Astrocyte (in vitro differentiated cells and primary cell): ENCODE results near the gene MED15. TPM values are rescaled to one million over a fixed set of nuclear protein-coding genes. Genes with fewer than 3 reads are reported as not detected.

Experiments
- DNase-seq: peaks from one replicate; pipeline ENCODE4 v3.0.0-alpha.2; 2010; ENCODE audit warnings: low read depth
- FAIRE-seq: peaks from 2 replicates; lab custom pipeline; 2011; peaks lifted over from hg19 to GRCh38; lab: Jason Lieb, UNC
- H2AFZ ChIP-seq: 2 replicates; pipeline ENCODE4 v1.6.0; 2012; ENCODE audit warnings: low read depth, low read length, inconsistent platforms
- H3K27ac ChIP-seq: 2 replicates; pipeline ENCODE4 v1.5.1; 2011; ENCODE audit warnings: low read depth, low read length, inconsistent platforms
- H3K27me3 ChIP-seq: 2 replicates; pipeline ENCODE4 v1.6.0; 2011; ENCODE audit warnings: low read length, inconsistent platforms; ENCODE audit not compliant: insufficient read depth
- H3K36me3 ChIP-seq: 2 replicates; pipeline ENCODE4 v1.5.1; 2011; ENCODE audit warnings: low read length, inconsistent platforms; ENCODE audit not compliant: insufficient read depth
- H3K4me1 ChIP-seq: 2 replicates; pipeline ENCODE4 v1.5.1; 2011; ENCODE audit warnings: low read length, inconsistent platforms; ENCODE audit not compliant: insufficient read depth
- H3K4me2 ChIP-seq: 2 replicates; pipeline ENCODE4 v1.6.0; 2012; ENCODE audit warnings: low read length, inconsistent platforms
- H3K4me3 ChIP-seq: 2 replicates; pipeline ENCODE4 v1.5.1; 2011; ENCODE audit warnings: low read depth, mild to moderate bottlenecking, low read length, inconsistent platforms; ENCODE audit not compliant: insufficient read depth
- H3K79me2 ChIP-seq: 2 replicates; pipeline ENCODE4 v1.6.0; 2012; ENCODE audit warnings: mild to moderate bottlenecking, low read length, inconsistent platforms; ENCODE audit not compliant: insufficient read depth
- H3K9ac ChIP-seq: 2 replicates; pipeline ENCODE4 v1.6.0; 2012; ENCODE audit warnings: mild to moderate bottlenecking, low read length, inconsistent platforms
- H3K9me3 ChIP-seq: 2 replicates; pipeline ENCODE4 v1.5.1; 2012; ENCODE audit warnings: low read depth, mild to moderate bottlenecking, low read length, inconsistent platforms; ENCODE audit not compliant: insufficient read depth
- H4K20me1 ChIP-seq: 2 replicates; pipeline ENCODE4 v1.6.0; 2012; ENCODE audit warnings: low read length, inconsistent platforms; ENCODE audit not compliant: insufficient read depth
- H3K27ac Mint-ChIP-seq: one replicate; pipeline ENCODE4 v1.8.0; 2021; ENCODE audit warnings: mild to moderate bottlenecking, mixed read lengths; ENCODE audit not compliant: unreplicated experiment
- H3K27me3 Mint-ChIP-seq: one replicate; pipeline ENCODE4 v1.8.0; 2021; ENCODE audit warnings: low read depth, mixed read lengths; ENCODE audit not compliant: unreplicated experiment
- H3K36me3 Mint-ChIP-seq: one replicate; pipeline ENCODE4 v1.8.0; 2021; ENCODE audit warnings: low read depth, mixed read lengths; ENCODE audit not compliant: unreplicated experiment
- H3K4me1 Mint-ChIP-seq: one replicate; pipeline ENCODE4 v1.8.0; 2021; ENCODE audit warnings: low read depth, mixed read lengths; ENCODE audit not compliant: unreplicated experiment
- H3K4me3 Mint-ChIP-seq: one replicate; pipeline ENCODE4 v1.8.0; 2021; ENCODE audit warnings: mild to moderate bottlenecking, moderate library complexity, mixed read lengths; ENCODE audit not compliant: unreplicated experiment
- H3K9me3 Mint-ChIP-seq: one replicate; pipeline ENCODE4 v1.8.0; 2021; ENCODE audit warnings: mild to moderate bottlenecking, mixed read lengths; ENCODE audit not compliant: unreplicated experiment
- EZH2 ChIP-seq: IDR thresholded peaks from 2 replicates; pipeline ENCODE4 v1.6.1; 2012; ENCODE audit warnings: mild to moderate bottlenecking, low read length, inconsistent platforms; ENCODE audit not compliant: insufficient read depth
- total RNA-seq: library from RNA; stranded (reverse); gene quantifications from 2 replicates; pipeline ENCODE4 v1.2.1, GENCODE V29; 2021
- TF ChIP-seq, protein P1 (sequence below): IDR thresholded peaks from 2 replicates; pipeline ENCODE4 v1.5.1; 2011; ENCODE audit warnings: low read depth, mild to moderate bottlenecking, inconsistent platforms, low read length, moderate library complexity; ENCODE audit not compliant: insufficient read depth

The MED15 gene
- total RNA-seq, 1 donor from 2014 or later = 153 TPM

DNA sequence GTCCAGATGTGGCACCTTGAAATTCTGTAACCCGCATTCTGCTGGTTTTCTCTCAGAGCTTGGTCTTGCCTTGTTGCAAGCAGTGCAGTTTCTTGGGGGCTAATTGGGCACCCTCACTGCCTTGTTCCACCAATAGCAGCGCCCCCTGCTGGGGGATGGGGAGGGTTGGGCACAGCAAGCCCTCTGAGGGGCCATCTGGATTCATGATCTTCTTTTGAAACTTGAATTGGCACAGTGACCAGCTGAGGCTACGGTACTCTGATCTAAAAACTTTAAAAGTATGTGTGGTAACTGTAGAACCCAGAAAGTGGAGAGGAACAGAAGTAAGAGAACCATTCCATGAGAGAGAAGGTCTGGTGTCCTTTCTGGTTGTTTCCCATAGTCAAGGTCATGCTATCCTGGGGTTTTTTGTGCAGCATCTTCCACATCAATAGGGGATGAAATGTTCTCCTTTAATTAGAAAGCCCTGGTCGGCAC, 64.2 kb downstream of the MED15 start:
- Histone ChIP-seq H3K9ac (no peak overlapping the region), H3K9me3 (no peaks in the 10 kb centered on the region), H3K4me2 (no peak overlapping the region), H3K79me2 (peaks cover 59% of the 10 kb centered on the region), H3K4me3 (no peak overlapping the region), H3K4me1 (peaks cover 42% of the 10 kb centered on the region), H3K27ac (no peak overlapping the region), H3K27me3 (no peaks in the 10 kb centered on the region), H3K36me3 (peaks cover 66% of the 10 kb centered on the region), H2AFZ (no peak overlapping the region), H4K20me1 (peaks cover 92% of the 10 kb centered on the region)
- no peak overlapping the region for H3K4me3 Mint-ChIP-seq
- no peak for TF ChIP-seq EZH2
- TF ChIP-seq, protein P1, sequence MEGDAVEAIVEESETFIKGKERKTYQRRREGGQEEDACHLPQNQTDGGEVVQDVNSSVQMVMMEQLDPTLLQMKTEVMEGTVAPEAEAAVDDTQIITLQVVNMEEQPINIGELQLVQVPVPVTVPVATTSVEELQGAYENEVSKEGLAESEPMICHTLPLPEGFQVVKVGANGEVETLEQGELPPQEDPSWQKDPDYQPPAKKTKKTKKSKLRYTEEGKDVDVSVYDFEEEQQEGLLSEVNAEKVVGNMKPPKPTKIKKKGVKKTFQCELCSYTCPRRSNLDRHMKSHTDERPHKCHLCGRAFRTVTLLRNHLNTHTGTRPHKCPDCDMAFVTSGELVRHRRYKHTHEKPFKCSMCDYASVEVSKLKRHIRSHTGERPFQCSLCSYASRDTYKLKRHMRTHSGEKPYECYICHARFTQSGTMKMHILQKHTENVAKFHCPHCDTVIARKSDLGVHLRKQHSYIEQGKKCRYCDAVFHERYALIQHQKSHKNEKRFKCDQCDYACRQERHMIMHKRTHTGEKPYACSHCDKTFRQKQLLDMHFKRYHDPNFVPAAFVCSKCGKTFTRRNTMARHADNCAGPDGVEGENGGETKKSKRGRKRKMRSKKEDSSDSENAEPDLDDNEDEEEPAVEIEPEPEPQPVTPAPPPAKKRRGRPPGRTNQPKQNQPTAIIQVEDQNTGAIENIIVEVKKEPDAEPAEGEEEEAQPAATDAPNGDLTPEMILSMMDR = peak; percentile 59
- no peaks in the 10 kb centered on the region for H3K27me3 Mint-ChIP-seq
- H3K36me3 Mint-ChIP-seq = peaks cover 30% of the 10 kb centered on the region
- no peaks in the 10 kb centered on the region for H3K9me3 Mint-ChIP-seq
- FAIRE-seq (no peak), DNase-seq (no peak)
- H3K4me1 Mint-ChIP-seq = peaks cover 37% of the 10 kb centered on the region
- H3K27ac Mint-ChIP-seq = no peak overlapping the region

- no peak for FAIRE-seq
- Histone ChIP-seq H3K27ac (no peak overlapping the region), H4K20me1 (peaks cover 93% of the 10 kb centered on the region)
These were observed 64.9 kb downstream of the MED15 start for GRCh38 chr22:20572132-20572802.

More at GRCh38 chr22:20572132-20572802, 64.9 kb downstream of the MED15 start:
- no peak overlapping the region for H3K4me3 ChIP-seq
- peaks cover 63% of the 10 kb centered on the region for H3K36me3 ChIP-seq
- H3K36me3 Mint-ChIP-seq = peaks cover 25% of the 10 kb centered on the region
- peaks cover 30% of the 10 kb centered on the region for H3K4me1 Mint-ChIP-seq
- no peaks in the 10 kb centered on the region for H3K27me3 ChIP-seq
- no peak for TF ChIP-seq EZH2
- TF ChIP-seq, protein P1 = no peak
- DNase-seq = no peak
- H3K27ac Mint-ChIP-seq = no peak overlapping the region
- no peaks in the 10 kb centered on the region for H3K9me3 ChIP-seq
- no peak overlapping the region for H3K4me3 Mint-ChIP-seq
- no peak overlapping the region for H3K9ac ChIP-seq
- no peak overlapping the region for H3K4me2 ChIP-seq
- peaks cover 66% of the 10 kb centered on the region for H3K79me2 ChIP-seq
- peaks cover 35% of the 10 kb centered on the region for H3K4me1 ChIP-seq
- no peaks in the 10 kb centered on the region for H3K27me3 Mint-ChIP-seq
- no peaks in the 10 kb centered on the region for H3K9me3 Mint-ChIP-seq
- no peak overlapping the region for H2AFZ ChIP-seq
